ENCODE data around the gene MXD4. TPM values are rescaled to one million over a fixed set of nuclear protein-coding genes. Genes with fewer than 3 reads are reported as not detected.
A peak's percentile ranks its signal among the peaks of the same experiment; 100 is the strongest.

The MXD4 gene
- total and polyA plus RNA-seq, 2 donors (not counting 1 experiment from before 2014, with no cell fraction given) = 67.3 to 75.3 TPM

GRCh38 chr4:2243681-2244380 is 18.1 kb downstream of the MXD4 start:
- Histone ChIP-seq H3K27ac (ENCODE audit: low read length in 2 of 2) (peak overlapping the region in 1 of 2 donors; percentile 2), H3K4me1 (ENCODE audit: control insufficient read depth in 2 of 2, insufficient read depth in 2 of 2, low read length in 2 of 2) (peaks cover 30 to 33% of the 10 kb centered on the region in 2 donors), H4K20me1 (ENCODE audit: control insufficient read depth, insufficient read depth, low read length, poor library complexity, severe bottlenecking) (peaks cover 19% of the 10 kb centered on the region), H3K4me3 (ENCODE audit: control extremely low read depth in 1 of 5, extremely low read depth in 1 of 5, insufficient read depth in 1 of 5, low read depth in 2 of 5, low read length in 4 of 5) (no peak overlapping the region), H3K9ac (ENCODE audit: low read length) (no peak overlapping the region), H3K4me2 (replicated peaks; ENCODE audit: low read depth, low read length, poor library complexity, severe bottlenecking) (peak overlapping the region; percentile 6), H3K79me2 (ENCODE audit: control insufficient read depth, insufficient read depth, low read length) (peaks cover 26% of the 10 kb centered on the region), H3K9me3 (ENCODE audit: control extremely low read depth in 1 of 3, control insufficient read depth in 2 of 3, insufficient read depth in 1 of 3, low read length in 2 of 3) (no peaks in the 10 kb centered on the region), H2AFZ (ENCODE audit: insufficient read depth, low read depth, low read length, poor library complexity, severe bottlenecking) (no peak overlapping the region), H3K36me3 (replicated peaks in 1 of 2; ENCODE audit: control extremely low read depth in 1 of 2, control insufficient read depth in 1 of 2, extremely low read depth in 1 of 2, insufficient read depth in 2 of 2, low read length in 1 of 2) (peaks cover under 1 to 22% of the 10 kb centered on the region in 2 experiments), H3K27me3 (replicated peaks in 1 of 4; ENCODE audit: control extremely low read depth in 1 of 4, control insufficient read depth in 3 of 4, insufficient read depth in 4 of 4, low read length in 3 of 4) (no peaks in the 10 kb centered on the region)
- intact Hi-C loops (cut with micrococcal nuclease) = loop anchor here (2.0 to 10.0 kb wide), 3 partner anchors 47 to 718 kb away; partner anchors contain the start of genes GRK4, NELFA and NOP14
- DNase-seq = peak; percentile 52
- ChIA-PET POLR2A (interaction anchor here (2.6 kb wide), 1 partner anchor 19 kb away, joined by 20 read pairs; the partner anchor contains the start of gene MXD4), CTCF (interaction anchor here (1.3 to 2.8 kb wide), 7 partner anchors 13 to 224 kb away, joined by 4 to 11 read pairs (median 6); partner anchors contain the start of genes CFAP99, MXD4 and RNF4)
- TF ChIP-seq CTCF (IDR thresholded peaks at IDR 0.05) = peak; percentile 12
- TF ChIP-seq EZH2 (IDR thresholded peaks at IDR 0.05; ENCODE audit: borderline replicate concordance, insufficient read depth, low read depth, low read length, poor library complexity, severe bottlenecking) = no peak
- no peaks in the 10 kb centered on the region for H3K9me3 Mint-ChIP-seq (ENCODE audit: insufficient read depth)
- peak overlapping the region; percentile 57 for H3K27ac Mint-ChIP-seq
- no peak for ATAC-seq (ENCODE audit: low read depth)
- 17% methylated on average over 4 of the region's 5 CpGs for WGBS (ENCODE audit: insufficient coverage)
- no peaks in the 10 kb centered on the region for H3K27me3 Mint-ChIP-seq
- peak overlapping the region; percentile 9 for H3K4me3 Mint-ChIP-seq
- peaks cover 43% of the 10 kb centered on the region for H3K4me1 Mint-ChIP-seq

All from B cell (primary cell).